HG03060 (cell line): ENCODE data around the gene ERBB4.

Experiments
- ATAC-seq: cut with Tn5 transposase; IDR thresholded peaks from one replicate; pipeline ENCODE4 v1.9.1; 2021; ENCODE audit warnings: low read depth, moderate number of reproducible peaks; ENCODE audit not compliant: unreplicated experiment

Gene ERBB4

DNA sequence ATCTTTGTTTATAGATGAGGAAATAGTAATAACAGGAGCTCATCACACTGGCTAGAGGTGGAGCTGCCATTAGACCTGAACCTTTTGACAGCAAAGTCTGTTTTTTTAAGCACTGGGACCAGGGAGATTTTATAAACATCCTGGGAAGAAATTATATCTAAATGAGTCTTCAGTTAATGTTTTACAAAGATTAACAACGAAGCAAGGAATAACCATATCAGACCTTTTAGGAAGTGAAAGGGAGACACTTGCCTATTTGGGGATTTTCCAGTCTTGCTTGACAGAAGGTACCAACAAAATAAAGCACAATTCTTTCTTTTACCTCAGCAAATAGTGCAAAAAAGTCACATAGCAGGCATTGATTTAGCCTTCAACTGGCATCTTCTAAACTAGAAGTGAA lies 1205.2 kb downstream of the ERBB4 start:
- no peak for ATAC-seq

DNA sequence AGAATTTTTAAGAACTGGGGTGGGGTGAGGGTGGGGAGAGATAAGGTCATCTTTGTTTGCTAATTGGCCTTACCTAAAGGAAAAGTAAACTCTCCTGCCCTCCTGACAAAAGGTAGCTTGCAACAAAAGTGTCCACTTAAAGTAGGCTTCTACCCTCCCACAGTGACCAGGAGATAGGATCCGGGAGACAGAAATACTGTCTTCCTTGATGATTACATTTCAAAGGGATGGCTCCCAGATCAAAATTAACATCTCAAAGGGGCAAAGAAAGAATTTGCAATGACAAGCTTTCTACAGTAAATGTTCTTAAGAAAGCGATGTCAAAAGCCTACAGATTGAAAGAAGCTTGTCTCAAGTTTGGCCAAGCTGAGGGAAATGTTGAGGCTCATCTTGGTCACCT lies 1206.9 kb downstream of the ERBB4 start:
- no peak for ATAC-seq

DNA sequence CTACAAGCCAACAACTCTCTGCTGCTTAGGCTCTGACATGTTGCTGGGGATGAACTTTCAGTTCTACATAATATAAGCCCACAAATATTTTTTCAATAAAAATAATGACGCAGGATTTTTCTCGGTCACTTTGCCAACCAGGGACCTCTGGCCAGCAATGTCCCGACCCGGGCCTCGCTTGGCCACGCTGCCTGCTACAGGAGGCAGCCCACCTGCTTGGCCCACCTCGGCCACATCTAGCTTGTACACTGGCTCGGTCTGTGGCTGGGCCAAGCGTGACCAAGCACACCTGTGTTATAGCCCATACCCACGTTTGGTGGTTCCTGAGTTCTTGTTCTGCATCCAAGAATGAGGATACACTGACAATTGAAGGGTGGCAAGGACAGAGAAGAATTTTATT lies 1208.7 kb downstream of the ERBB4 start:
- no peak for ATAC-seq

DNA sequence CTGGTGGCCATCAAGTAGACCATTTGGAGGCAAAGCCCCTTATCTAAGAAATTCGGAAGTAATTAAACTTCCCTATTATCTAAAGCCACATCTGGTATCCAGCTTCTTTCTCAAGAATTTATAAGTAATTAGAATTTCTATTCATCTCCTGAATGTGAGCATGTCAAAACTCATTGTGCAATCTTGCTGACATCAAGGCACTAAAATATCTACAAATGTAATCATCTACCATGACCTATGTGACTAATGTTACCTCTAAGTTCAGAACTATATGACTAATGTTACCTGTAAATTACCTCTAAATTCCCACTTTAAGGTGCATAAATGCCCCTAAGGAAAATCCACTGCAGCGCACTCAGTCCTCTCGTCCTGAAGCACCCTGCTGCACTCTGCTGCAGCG lies 1209.2 kb downstream of the ERBB4 start:
- no peak for ATAC-seq

DNA sequence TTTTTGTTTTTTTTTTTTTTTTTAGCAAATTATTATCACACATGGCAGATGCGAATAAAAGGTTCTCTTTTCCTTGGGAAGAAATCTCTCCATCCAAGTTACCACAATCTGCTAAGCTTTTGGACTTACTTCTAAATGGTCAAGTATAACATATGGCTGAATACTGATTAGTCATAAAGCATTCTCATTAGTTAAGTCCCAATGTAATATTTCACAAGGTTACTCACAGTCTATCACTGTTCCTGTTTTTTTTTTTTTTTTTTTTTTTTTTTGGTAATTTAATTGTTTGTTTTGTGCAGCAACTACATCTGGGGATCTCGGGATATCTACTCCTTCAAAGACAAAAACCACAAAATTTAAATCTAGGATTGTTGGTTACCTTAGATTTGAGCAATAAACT lies 1210.5 kb downstream of the ERBB4 start:
- ATAC-seq = no peak
